HepG2 (cell line): ENCODE results near the gene PLD6. TPM values are rescaled to one million over a fixed set of nuclear protein-coding genes. Genes with fewer than 3 reads are reported as not detected.
A peak's percentile ranks its signal among the peaks of the same experiment; 100 is the strongest.

Experiments
- ATAC-seq: fragments of 200-7000 bp; cut with Tn5 transposase; 3 replicates; pipeline ENCODE4 v1.9.1; 2020; ENCODE audit warnings: mild to moderate bottlenecking, moderate library complexity
- BruUV-seq: library from RNA; stranded (reverse); fragments of 400-500 nt; replicated peaks from 2 replicates; lab custom pipeline; 2021; lab: Mats Ljungman, UMichigan
- CTCF ChIA-PET: fragments of 300-600 bp; formaldehyde crosslinking; extraction: SDS; loops from one replicate; lab custom pipeline; 2021; ENCODE audit warnings: low total read pairs, inconsistent platforms, low intra/inter-chr PET ratio; lab: Yijun Ruan, JAX
- POLR2A ChIA-PET: fragments of 350-600 bp; sonication (Branson Sonifier 250); formaldehyde crosslinking; loops from one replicate; lab custom pipeline; 2020; ENCODE audit warnings: antibody characterized with exemption, inconsistent platforms; lab: Yijun Ruan, JAX
- DNase-seq: peaks from one replicate; pipeline ENCODE4 v3.0.0-alpha.2; 2015; ENCODE audit warnings: low spot score
- FAIRE-seq: peaks from 3 replicates; lab custom pipeline; 2011; peaks lifted over from hg19 to GRCh38; lab: Jason Lieb, UNC
- H2AFZ ChIP-seq: one replicate; pipeline ENCODE4 v1.6.1; 2011; ENCODE audit warnings: low read length, inconsistent platforms
- H3K27ac ChIP-seq: fragments of 300-600 bp; 3 replicates; pipeline ENCODE4 v1.8.0; 2011; ENCODE audit warnings: mixed run types, mild to moderate bottlenecking, mixed read lengths, low read length, inconsistent platforms; ENCODE audit not compliant: insufficient read depth; ENCODE audit errors: extremely low read length
- H3K27me3 ChIP-seq, 2 experiments: fragments of 200-600 bp in 1 of 2; 2 replicates in 1 of 2; 3 replicates in 1 of 2; pipeline versions ENCODE4 v1.6.0 to v1.8.0; 2011; ENCODE audit warnings: low read length in 2 of 2, mild to moderate bottlenecking in 2 of 2, moderate library complexity in 2 of 2, inconsistent platforms in 1 of 2; ENCODE audit not compliant: insufficient read depth in 2 of 2, control insufficient read depth in 1 of 2
- H3K36me3 ChIP-seq, 2 experiments: fragments of 200-600 bp in 1 of 2; replicated peaks in 1 of 2; 2 replicates in 1 of 2; 3 replicates in 1 of 2; pipeline versions ENCODE4 v1.5.1 to v1.8.0; 2011; ENCODE audit warnings: low read length in 2 of 2, inconsistent platforms in 1 of 2; ENCODE audit not compliant: insufficient read depth in 2 of 2, control insufficient read depth in 1 of 2
- H3K4me1 ChIP-seq: 2 replicates; pipeline ENCODE4 v1.5.1; 2012; ENCODE audit warnings: low read length, inconsistent platforms; ENCODE audit not compliant: insufficient read depth
- H3K4me2 ChIP-seq: 2 replicates; pipeline ENCODE4 v1.6.0; 2011; ENCODE audit warnings: low read depth, low read length, inconsistent platforms
- H3K4me3 ChIP-seq, 3 experiments: fragments of 200-600 bp in 1 of 3; sonication (generic), shearing (Covaris generic) in 1 of 3; replicated peaks in 1 of 3; 2 replicates each; pipeline ENCODE4 v1.5.1; 2011 to 2016; ENCODE audit warnings: low read length in 3 of 3, inconsistent platforms in 2 of 3, low read depth in 2 of 3, mild to moderate bottlenecking in 2 of 3, control low read depth in 1 of 3, mixed read lengths in 1 of 3; ENCODE audit not compliant: insufficient read depth in 1 of 3
- H3K79me2 ChIP-seq: one replicate; pipeline ENCODE4 v1.6.1; 2011; ENCODE audit warnings: low read length, inconsistent platforms; ENCODE audit not compliant: insufficient read depth
- H3K9ac ChIP-seq: 2 replicates; pipeline ENCODE4 v1.6.0; 2011; ENCODE audit warnings: mild to moderate bottlenecking, low read depth, low read length, inconsistent platforms; ENCODE audit not compliant: insufficient read depth
- H3K9me3 ChIP-seq: 2 replicates; pipeline ENCODE4 v1.5.1; 2012; ENCODE audit warnings: mild to moderate bottlenecking, low read length
- H4K20me1 ChIP-seq: 2 replicates; pipeline ENCODE4 v1.6.0; 2011; ENCODE audit warnings: inconsistent platforms, mild to moderate bottlenecking, low read length, moderate library complexity; ENCODE audit not compliant: insufficient read depth
- FOXJ3 ChIP-seq: sonication (generic); formaldehyde crosslinking; IDR thresholded peaks from 2 replicates; pipeline ENCODE4 v1.4.0; 2020; ENCODE audit warnings: missing genetic modification reagents, mild to moderate bottlenecking, borderline replicate concordance
- HOXD1 ChIP-seq: sonication (generic); formaldehyde crosslinking; IDR thresholded peaks from 2 replicates; pipeline ENCODE4 v1.5.0; 2020; ENCODE audit warnings: missing genetic modification reagents
- KDM2A ChIP-seq: sonication (generic); formaldehyde crosslinking; IDR thresholded peaks from 2 replicates; pipeline ENCODE4 v1.4.0; 2020; ENCODE audit warnings: low read depth, missing genetic modification reagents, borderline replicate concordance
- KLF12 ChIP-seq: sonication (generic); formaldehyde crosslinking; IDR thresholded peaks from 2 replicates; pipeline ENCODE4 v1.4.0; 2020; ENCODE audit warnings: missing genetic modification reagents, borderline replicate concordance
- MTA1 ChIP-seq: sonication (generic); formaldehyde crosslinking; IDR thresholded peaks from 2 replicates; pipeline ENCODE4 v1.4.0; 2020; ENCODE audit warnings: missing genetic modification reagents, mild to moderate bottlenecking, borderline replicate concordance
- PHF8 ChIP-seq: sonication (generic); formaldehyde crosslinking; IDR thresholded peaks from 2 replicates; pipeline ENCODE4 v1.5.0; 2020; ENCODE audit warnings: missing genetic modification reagents
- PPARG ChIP-seq: conservative IDR thresholded peaks from 2 replicates; pipeline ENCODE4 v1.6.1; 2016; ENCODE audit warnings: missing biosample characterization, missing genetic modification reagents
- TEAD2 ChIP-seq: sonication (generic); formaldehyde crosslinking; IDR thresholded peaks from 2 replicates; pipeline ENCODE4 v1.9.0; 2021; ENCODE audit warnings: missing genetic modification reagents
- ZFP36 ChIP-seq: fragments of 150-350 bp; IDR thresholded peaks from 2 replicates; pipeline ENCODE4 v1.6.1; 2018; ENCODE audit warnings: borderline replicate concordance, low read length, low read depth; ENCODE audit not compliant: partially characterized antibody
- ZFYVE20 ChIP-seq: sonication (generic); formaldehyde crosslinking; IDR thresholded peaks from 2 replicates; pipeline ENCODE4 v1.8.0; 2023; ENCODE audit warnings: low read depth, mild to moderate bottlenecking, moderate library complexity, missing genetic modification reagents, borderline replicate concordance
- ZNF337 ChIP-seq: sonication (generic); formaldehyde crosslinking; IDR thresholded peaks from 2 replicates; pipeline ENCODE4 v1.5.1; 2020; ENCODE audit warnings: missing genetic modification reagents, low read depth, mild to moderate bottlenecking, borderline replicate concordance
- ZNF713 ChIP-seq: sonication (generic); formaldehyde crosslinking; IDR thresholded peaks from 2 replicates; pipeline ENCODE4 v1.4.0; 2020; ENCODE audit warnings: mild to moderate bottlenecking, missing genetic modification reagents
- WGBS: methylation state at CpG from one replicate; pipeline ENCODE4 v1.1.6; 2017; ENCODE audit warnings: low lambda C conversion rate; 5-methylcytosine and 5-hydroxymethylcytosine counted together
- in situ Hi-C: cut with HindIII; loops from 2 replicates; pipeline ENCODE4 v1.10.0; 2017; ENCODE audit warnings: low pct_unique_long_range_greater_than_20kb; ENCODE audit not compliant: extremely low pct_ligation_motif_present
- intact Hi-C: fragments of 100-400 bp; cut with micrococcal nuclease; formaldehyde crosslinking; loops from one replicate; pipeline ENCODE4 v1.10.0; 2022; ENCODE audit not compliant: unreplicated experiment
- polyA plus RNA-seq, 8 experiments: library from polyadenylated mRNA; depleted of rRNA in 3 of 8; stranded (reverse) in 7 of 8; unstranded in 1 of 8; fragments of >200 nt; fragmentation: Illumina TruSeq in 4 of 8; extraction: Trizol in 4 of 8; gene quantifications; 2 replicates each; pipeline versions ENCODE4 v1.2.1 to v1.2.3, GENCODE V29; 2011 to 2016; ENCODE audit warnings: low read depth in 4 of 8, missing spikeins in 1 of 8, mixed read lengths in 1 of 8; ENCODE audit not compliant: insufficient read depth in 1 of 8
- total RNA-seq, 5 experiments: library from RNA; depleted of rRNA; stranded (reverse); fragments of >200 nt; fragmentation: Illumina TruSeq; extraction: Trizol; gene quantifications; 2 replicates each; pipeline ENCODE4 v1.2.3, GENCODE V29; 2016; ENCODE audit warnings: low read depth in 1 of 5
- TF ChIP-seq, protein P1 (sequence below): sonication (generic); formaldehyde crosslinking; IDR thresholded peaks from 2 replicates; pipeline ENCODE4 v1.5.1; 2020; ENCODE audit warnings: mild to moderate bottlenecking, missing genetic modification reagents, borderline replicate concordance
- TF ChIP-seq, protein P2 (sequence below): sonication (generic); formaldehyde crosslinking; IDR thresholded peaks from 2 replicates; pipeline ENCODE4 v1.8.0; 2022; ENCODE audit warnings: mild to moderate bottlenecking, missing genetic modification reagents, moderate library complexity
- TF ChIP-seq, protein P3 (sequence below): sonication (generic); formaldehyde crosslinking; IDR thresholded peaks from 2 replicates; pipeline ENCODE4 v1.8.1; 2023; ENCODE audit warnings: mild to moderate bottlenecking, inconsistent platforms, moderate library complexity, missing genetic modification reagents, borderline replicate concordance

Gene PLD6
- total and polyA plus RNA-seq, 2 of the 13 experiments (the other 11 are each of a cell fraction or from before 2014, with no cell fraction given): 5.2 to 11.4 TPM

DNA sequence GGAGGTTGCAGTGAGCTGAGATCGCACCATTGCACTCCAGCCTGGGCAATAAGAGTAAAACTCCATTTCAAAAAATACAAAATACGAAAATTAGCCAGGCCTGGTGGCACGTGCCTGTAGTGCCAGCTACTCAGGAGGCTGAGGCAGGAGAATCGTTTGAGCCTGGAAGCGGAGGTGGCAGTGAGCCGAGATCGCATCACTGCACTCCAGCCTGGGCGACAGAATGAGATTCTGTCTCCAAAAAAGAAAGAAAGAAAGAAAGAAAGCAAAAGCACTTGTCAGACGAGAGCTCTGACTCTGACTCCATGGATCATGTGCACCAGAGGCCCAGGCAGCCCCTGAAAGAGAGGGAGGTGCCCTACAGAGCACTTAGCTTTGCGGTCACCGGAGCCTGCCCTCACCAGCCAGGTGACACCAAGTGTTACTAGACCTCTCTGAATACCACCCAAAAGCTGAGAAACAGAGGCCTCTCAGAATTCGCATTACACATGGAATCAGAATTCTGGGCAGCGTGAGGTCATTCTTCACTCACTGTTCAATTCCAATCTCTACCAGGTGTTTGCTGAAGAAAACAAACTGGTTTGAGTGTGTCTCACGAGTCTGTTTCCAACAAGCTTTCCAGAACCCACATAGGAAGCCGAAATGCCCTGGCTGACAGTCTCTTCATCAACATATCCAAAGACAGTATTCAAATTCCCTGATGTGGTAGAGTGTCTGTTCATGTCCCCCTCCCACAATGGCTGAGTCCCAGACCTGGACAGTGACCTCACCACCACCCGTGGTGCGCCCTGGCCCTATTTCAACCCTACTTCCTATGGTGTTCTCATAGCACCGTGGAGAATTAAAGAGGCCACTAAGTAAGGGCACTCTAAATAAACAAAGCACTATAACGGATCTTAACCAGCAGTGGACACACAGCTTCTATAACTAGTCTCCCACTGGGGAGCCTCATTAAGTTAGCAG is 29.4 kb upstream of the PLD6 start (continued):
- TF ChIP-seq MTA1 (CRISPR knock-in tag) (no peak), TEAD2 (CRISPR knock-in tag) (no peak), ZFP36 (no peak)
- TF ChIP-seq, protein P1, sequence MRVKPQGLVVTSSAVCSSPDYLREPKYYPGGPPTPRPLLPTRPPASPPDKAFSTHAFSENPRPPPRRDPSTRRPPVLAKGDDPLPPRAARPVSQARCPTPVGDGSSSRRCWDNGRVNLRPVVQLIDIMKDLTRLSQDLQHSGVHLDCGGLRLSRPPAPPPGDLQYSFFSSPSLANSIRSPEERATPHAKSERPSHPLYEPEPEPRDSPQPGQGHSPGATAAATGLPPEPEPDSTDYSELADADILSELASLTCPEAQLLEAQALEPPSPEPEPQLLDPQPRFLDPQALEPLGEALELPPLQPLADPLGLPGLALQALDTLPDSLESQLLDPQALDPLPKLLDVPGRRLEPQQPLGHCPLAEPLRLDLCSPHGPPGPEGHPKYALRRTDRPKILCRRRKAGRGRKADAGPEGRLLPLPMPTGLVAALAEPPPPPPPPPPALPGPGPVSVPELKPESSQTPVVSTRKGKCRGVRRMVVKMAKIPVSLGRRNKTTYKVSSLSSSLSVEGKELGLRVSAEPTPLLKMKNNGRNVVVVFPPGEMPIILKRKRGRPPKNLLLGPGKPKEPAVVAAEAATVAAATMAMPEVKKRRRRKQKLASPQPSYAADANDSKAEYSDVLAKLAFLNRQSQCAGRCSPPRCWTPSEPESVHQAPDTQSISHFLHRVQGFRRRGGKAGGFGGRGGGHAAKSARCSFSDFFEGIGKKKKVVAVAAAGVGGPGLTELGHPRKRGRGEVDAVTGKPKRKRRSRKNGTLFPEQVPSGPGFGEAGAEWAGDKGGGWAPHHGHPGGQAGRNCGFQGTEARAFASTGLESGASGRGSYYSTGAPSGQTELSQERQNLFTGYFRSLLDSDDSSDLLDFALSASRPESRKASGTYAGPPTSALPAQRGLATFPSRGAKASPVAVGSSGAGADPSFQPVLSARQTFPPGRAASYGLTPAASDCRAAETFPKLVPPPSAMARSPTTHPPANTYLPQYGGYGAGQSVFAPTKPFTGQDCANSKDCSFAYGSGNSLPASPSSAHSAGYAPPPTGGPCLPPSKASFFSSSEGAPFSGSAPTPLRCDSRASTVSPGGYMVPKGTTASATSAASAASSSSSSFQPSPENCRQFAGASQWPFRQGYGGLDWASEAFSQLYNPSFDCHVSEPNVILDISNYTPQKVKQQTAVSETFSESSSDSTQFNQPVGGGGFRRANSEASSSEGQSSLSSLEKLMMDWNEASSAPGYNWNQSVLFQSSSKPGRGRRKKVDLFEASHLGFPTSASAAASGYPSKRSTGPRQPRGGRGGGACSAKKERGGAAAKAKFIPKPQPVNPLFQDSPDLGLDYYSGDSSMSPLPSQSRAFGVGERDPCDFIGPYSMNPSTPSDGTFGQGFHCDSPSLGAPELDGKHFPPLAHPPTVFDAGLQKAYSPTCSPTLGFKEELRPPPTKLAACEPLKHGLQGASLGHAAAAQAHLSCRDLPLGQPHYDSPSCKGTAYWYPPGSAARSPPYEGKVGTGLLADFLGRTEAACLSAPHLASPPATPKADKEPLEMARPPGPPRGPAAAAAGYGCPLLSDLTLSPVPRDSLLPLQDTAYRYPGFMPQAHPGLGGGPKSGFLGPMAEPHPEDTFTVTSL (CRISPR knock-in tag): no peak
- TF ChIP-seq, all 625 proteins: peak for 0

DNA sequence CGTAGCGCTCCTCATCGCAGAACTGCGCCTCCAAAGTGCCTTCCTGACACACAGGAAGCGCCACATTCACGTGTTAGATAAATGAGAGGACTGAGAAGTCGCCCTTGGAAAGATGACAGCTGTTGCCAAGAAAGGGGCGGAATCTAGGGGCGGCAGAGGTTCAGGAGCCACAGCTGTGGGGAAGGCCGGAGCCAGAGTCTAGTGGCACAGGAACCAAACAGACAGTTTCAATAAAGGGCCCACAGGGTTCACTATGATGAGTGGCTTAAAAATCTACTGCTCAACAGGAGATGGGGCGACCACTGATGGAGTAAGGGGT is 26.1 kb upstream of the PLD6 start:
- DNase-seq (no peak), FAIRE-seq (no peak), ATAC-seq (no peak)
- H4K20me1 ChIP-seq: no peaks in the 10 kb centered on the region
- peaks cover 22 to 51% of the 10 kb centered on the region in 2 experiments for H3K36me3 ChIP-seq
- 95% methylated on average over 11 of the region's 11 CpGs for WGBS
- peak overlapping the region; percentile 12 for H3K27ac ChIP-seq
- ChIA-PET POLR2A (no interaction called here), CTCF (no interaction called here)
- H3K4me2 ChIP-seq: no peak overlapping the region
- H3K4me1 ChIP-seq: peaks cover 46% of the 10 kb centered on the region
- no peak overlapping the region for H3K4me3 ChIP-seq
- in situ Hi-C loops (no loop called here), intact Hi-C loops (no loop called here)
- no peaks in the 10 kb centered on the region for H3K9me3 ChIP-seq
- no peak overlapping the region for H2AFZ ChIP-seq
- no peak overlapping the region for H3K9ac ChIP-seq
- H3K79me2 ChIP-seq: peaks cover 28% of the 10 kb centered on the region
- H3K27me3 ChIP-seq: no peaks in the 10 kb centered on the region
- BruUV-seq: no TSS peak
- TF ChIP-seq FOXJ3 (CRISPR knock-in tag) (no peak), KDM2A (CRISPR knock-in tag) (no peak), ZNF337 (CRISPR knock-in tag) (no peak), KLF12 (CRISPR knock-in tag) (no peak), ZNF713 (CRISPR knock-in tag) (no peak), PPARG (CRISPR knock-in tag) (no peak), ZFYVE20 (no peak), HOXD1 (CRISPR knock-in tag) (no peak), PHF8 (CRISPR knock-in tag) (no peak)
- TF ChIP-seq, protein P2, sequence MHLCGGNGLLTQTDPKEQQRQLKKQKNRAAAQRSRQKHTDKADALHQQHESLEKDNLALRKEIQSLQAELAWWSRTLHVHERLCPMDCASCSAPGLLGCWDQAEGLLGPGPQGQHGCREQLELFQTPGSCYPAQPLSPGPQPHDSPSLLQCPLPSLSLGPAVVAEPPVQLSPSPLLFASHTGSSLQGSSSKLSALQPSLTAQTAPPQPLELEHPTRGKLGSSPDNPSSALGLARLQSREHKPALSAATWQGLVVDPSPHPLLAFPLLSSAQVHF: no peak
- TF ChIP-seq, protein P3, sequence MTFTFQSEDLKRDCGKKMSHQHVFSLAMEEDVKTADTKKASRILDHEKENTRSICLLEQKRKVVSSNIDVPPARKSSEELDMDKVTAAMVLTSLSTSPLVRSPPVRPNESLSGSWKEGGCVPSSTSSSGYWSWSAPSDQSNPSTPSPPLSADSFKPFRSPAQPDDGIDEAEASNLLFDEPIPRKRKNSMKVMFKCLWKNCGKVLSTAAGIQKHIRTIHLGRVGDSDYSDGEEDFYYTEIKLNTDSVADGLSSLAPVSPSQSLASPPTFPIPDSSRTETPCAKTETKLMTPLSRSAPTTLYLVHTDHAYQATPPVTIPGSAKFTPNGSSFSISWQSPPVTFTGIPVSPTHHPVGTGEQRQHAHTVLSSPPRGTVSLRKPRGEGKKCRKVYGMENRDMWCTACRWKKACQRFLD (CRISPR knock-in tag): no peak
